HCT116 (cell line): ENCODE data around the gene USP16. TPM values are rescaled to one million over a fixed set of nuclear protein-coding genes. Genes with fewer than 3 reads are reported as not detected.
A peak's percentile ranks its signal among the peaks of the same experiment; 100 is the strongest.

Experiments used
- ATAC-seq: fragments of 200-7000 bp; cut with Tn5 transposase; 2 replicates; pipeline ENCODE4 v1.9.1; 2020; ENCODE audit warnings: mild to moderate bottlenecking, moderate library complexity
- BruUV-seq: library from RNA; stranded (reverse); fragments of 400-500 nt; replicated peaks from 2 replicates; lab custom pipeline; 2021; lab: Mats Ljungman, UMichigan
- CTCF ChIA-PET: fragments of 300-600 bp; sonication (Branson Sonifier 250); formaldehyde crosslinking; loops from one replicate; lab custom pipeline; 2021; ENCODE audit warnings: antibody characterized with exemption; lab: Charles Lee
- POLR2A ChIA-PET: fragments of 300-600, 350-600 bp; sonication (Branson Sonifier 250); formaldehyde crosslinking; loops from one replicate; lab custom pipeline; 2021; ENCODE audit warnings: antibody characterized with exemption; lab: Charles Lee
- RAD21 ChIA-PET, 2 experiments: fragments of 300-600 bp; sonication (Branson Sonifier 250); formaldehyde crosslinking; loops; one replicate each; lab custom pipeline; 2023; ENCODE audit warnings: low total read pairs in 2 of 2; ENCODE audit not compliant: uncharacterized antibody in 2 of 2, unreplicated experiment in 2 of 2, low non-redundant PET in 1 of 2; lab: Charles Lee
- DNase-seq: peaks from one replicate; pipeline ENCODE4 v3.0.0-alpha.2; 2010; ENCODE audit warnings: low read depth, low spot score
- H2AFZ ChIP-seq: fragments of 200-600 bp; shearing (Covaris generic), sonication (generic); 2 replicates; pipeline ENCODE4 v1.6.1; 2017; ENCODE audit warnings: low read depth, mixed run types, mixed read lengths, antibody characterized with exemption, low read length; ENCODE audit not compliant: poor library complexity, severe bottlenecking
- H3K27ac ChIP-seq: 2 replicates; pipeline ENCODE4 v1.5.1; 2012; ENCODE audit warnings: low read depth, low read length
- H3K27me3 ChIP-seq: fragments of 200-600 bp; sonication (generic); 2 replicates; pipeline ENCODE4 v1.6.1; 2016; ENCODE audit warnings: mixed run types, low read length, mixed read lengths; ENCODE audit not compliant: insufficient read depth
- H3K36me3 ChIP-seq, 2 experiments: fragments of 200-500 bp in 1 of 2; fragments of 200-600 bp in 1 of 2; sonication (Bioruptor generic) in 1 of 2; sonication (generic) in 1 of 2; 2 replicates each; pipeline versions ENCODE4 v1.5.1 to v1.6.1; 2014 to 2016; ENCODE audit warnings: low read length in 2 of 2, inconsistent platforms in 1 of 2, mixed read lengths in 1 of 2, mixed run types in 1 of 2; ENCODE audit not compliant: insufficient read depth in 2 of 2, control insufficient read depth in 1 of 2
- H3K4me1 ChIP-seq, 2 experiments: fragments of 200-600 bp in 1 of 2; sonication (generic) in 1 of 2; 2 replicates each; pipeline versions ENCODE4 v1.5.1 to v1.6.1; 2012 to 2017; ENCODE audit warnings: low read length in 2 of 2, inconsistent platforms in 1 of 2, mild to moderate bottlenecking in 1 of 2, mixed read lengths in 1 of 2, mixed run types in 1 of 2, moderate library complexity in 1 of 2; ENCODE audit not compliant: insufficient read depth in 2 of 2, control insufficient read depth in 1 of 2
- H3K4me2 ChIP-seq: fragments of 200-600 bp; sonication (generic); 2 replicates; pipeline ENCODE4 v1.6.1; 2017; ENCODE audit warnings: mixed run types, low read length, mixed read lengths
- H3K4me3 ChIP-seq, 2 experiments: fragments of 200-600 bp in 1 of 2; sonication (generic) in 1 of 2; replicated peaks in 1 of 2; 2 replicates each; pipeline ENCODE4 v1.5.1; 2011 to 2016; ENCODE audit warnings: low read length in 2 of 2, control low read depth in 1 of 2, low read depth in 1 of 2, mild to moderate bottlenecking in 1 of 2, mixed read lengths in 1 of 2, mixed run types in 1 of 2
- H3K79me2 ChIP-seq: fragments of 200-600 bp; sonication (generic); 2 replicates; pipeline ENCODE4 v1.6.1; 2017; ENCODE audit warnings: mild to moderate bottlenecking, mixed run types, low read length, moderate library complexity, mixed read lengths; ENCODE audit not compliant: insufficient read depth
- H3K9ac ChIP-seq: fragments of 200-600 bp; sonication (generic); 2 replicates; pipeline ENCODE4 v1.6.1; 2016; ENCODE audit warnings: low read length, mixed read lengths
- H3K9me2 ChIP-seq: fragments of 200-600 bp; sonication (generic), shearing (Covaris generic); 2 replicates; pipeline ENCODE4 v1.6.1; 2017; ENCODE audit warnings: mixed run types, mild to moderate bottlenecking, moderate library complexity; ENCODE audit not compliant: insufficient read depth
- H3K9me3 ChIP-seq, 2 experiments: fragments of 200-500 bp in 1 of 2; fragments of 200-600 bp in 1 of 2; sonication (Bioruptor generic) in 1 of 2; sonication (generic) in 1 of 2; 2 replicates each; pipeline ENCODE4 v1.6.1; 2014 to 2017; ENCODE audit warnings: low read length in 2 of 2, mixed read lengths in 2 of 2, inconsistent platforms in 1 of 2, low read depth in 1 of 2, mild to moderate bottlenecking in 1 of 2, mixed run types in 1 of 2, moderate library complexity in 1 of 2; ENCODE audit not compliant: control insufficient read depth in 1 of 2, insufficient read depth in 1 of 2
- H4K20me1 ChIP-seq: fragments of 200-600 bp; sonication (generic), shearing (Covaris generic); 2 replicates; pipeline ENCODE4 v1.6.1; 2017; ENCODE audit warnings: mixed run types, mild to moderate bottlenecking, moderate library complexity; ENCODE audit not compliant: insufficient read depth
- ATF3 ChIP-seq: IDR thresholded peaks from 2 replicates; pipeline ENCODE4 v1.6.1; 2012
- CBX3 ChIP-seq: IDR thresholded peaks from 2 replicates; pipeline ENCODE4 v1.6.1; 2012; ENCODE audit warnings: low read depth
- EGR1 ChIP-seq: IDR thresholded peaks from 2 replicates; pipeline ENCODE4 v1.6.1; 2012; ENCODE audit warnings: low read depth
- ELF1 ChIP-seq: IDR thresholded peaks from 2 replicates; pipeline ENCODE4 v1.6.1; 2012; ENCODE audit warnings: low read depth, borderline replicate concordance
- EZH2 ChIP-seq: fragments of 200-600 bp; sonication (generic); IDR thresholded peaks from 2 replicates; pipeline ENCODE4 v1.6.1; 2017; ENCODE audit warnings: antibody characterized with exemption, mixed run types
- FOSL1 ChIP-seq: IDR thresholded peaks from 2 replicates; pipeline ENCODE4 v1.6.1; 2012; ENCODE audit warnings: low read depth
- JUND ChIP-seq: IDR thresholded peaks from 2 replicates; pipeline ENCODE4 v1.6.1; 2012
- POLR2A ChIP-seq: IDR thresholded peaks from 2 replicates; pipeline ENCODE4 v1.7.0; 2011; ENCODE audit warnings: borderline replicate concordance; ENCODE audit not compliant: insufficient read depth, insufficient read length; ENCODE audit errors: extremely low read depth
- SIN3A ChIP-seq: IDR thresholded peaks from 2 replicates; pipeline ENCODE4 v1.6.1; 2012; ENCODE audit warnings: low read depth
- SRF ChIP-seq: IDR thresholded peaks from 2 replicates; pipeline ENCODE4 v1.6.1; 2012; ENCODE audit warnings: low read depth
- YY1 ChIP-seq: IDR thresholded peaks from 2 replicates; pipeline ENCODE4 v1.6.1; 2011; ENCODE audit warnings: low read length, low read depth, moderate library complexity, mild to moderate bottlenecking; ENCODE audit not compliant: insufficient replicate concordance; ENCODE audit errors: extremely low read depth
- ZNF274 ChIP-seq: fragments of 200-500 bp; sonication (Bioruptor generic); IDR thresholded peaks from 2 replicates; pipeline ENCODE4 v1.6.1; 2014; ENCODE audit warnings: mild to moderate bottlenecking, low read depth, low read length, inconsistent platforms
- intact Hi-C: fragments of 100-400 bp; cut with micrococcal nuclease; formaldehyde crosslinking; loops from 2 replicates; pipeline ENCODE4 v1.10.0; 2022
- total RNA-seq: library from RNA; stranded (reverse); gene quantifications from one replicate; pipeline ENCODE4 v1.2.1, GENCODE V29; 2021; ENCODE audit not compliant: unreplicated experiment
- TF ChIP-seq, protein P1 (sequence below): IDR thresholded peaks from 2 replicates; pipeline ENCODE4 v1.6.1; 2011; ENCODE audit warnings: mild to moderate bottlenecking, low read length, moderate library complexity; ENCODE audit not compliant: insufficient replicate concordance; ENCODE audit errors: extremely low read depth
- TF ChIP-seq, protein P2 (sequence below): IDR thresholded peaks from 2 replicates; pipeline ENCODE4 v1.6.1; 2012; ENCODE audit warnings: low read depth
- TF ChIP-seq, protein P3 (sequence below): IDR thresholded peaks from 2 replicates; pipeline ENCODE4 v1.6.1; 2012

USP16 gene
- total RNA-seq, 1 experiment from 2014 or later: 35.9 TPM

DNA sequence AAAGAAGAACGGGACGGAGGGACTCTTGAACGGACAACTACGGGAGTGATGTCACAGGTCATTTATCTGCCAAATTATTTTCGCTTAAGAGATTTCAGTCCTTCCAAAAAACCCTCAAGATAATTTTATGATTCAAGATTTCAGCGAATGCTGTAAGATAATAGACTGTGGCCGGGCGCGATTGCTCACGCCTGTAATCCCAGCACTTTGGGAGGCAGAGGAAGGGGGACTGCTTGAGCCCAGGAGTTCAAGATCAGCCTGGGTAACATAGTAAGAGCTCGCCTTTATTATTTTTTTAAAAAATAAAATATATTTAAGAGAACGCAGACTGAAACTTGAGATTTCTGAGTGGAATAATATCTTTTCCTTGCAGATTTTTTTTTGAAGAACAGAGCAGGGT is 5.9 kb upstream of the USP16 start:
- H3K4me1 ChIP-seq: peaks cover 4 to 32% of the 10 kb centered on the region in 2 experiments; a peak in 3 of 4 replicates
- intact Hi-C loops: no loop called here
- ATAC-seq: peak; percentile 21
- H2AFZ ChIP-seq: no peak overlapping the region
- peak overlapping the region; percentile 86 to 91 for H3K4me3 ChIP-seq
- H4K20me1 ChIP-seq: no peaks in the 10 kb centered on the region
- H3K9ac ChIP-seq: peak overlapping the region; percentile 96
- TF ChIP-seq JUND (no peak), CBX3 (no peak), POLR2A (peak; percentile 0)
- CTCF ChIA-PET: no interaction called here
- RAD21 ChIA-PET: no interaction called here
- H3K9me2 ChIP-seq: no peaks in the 10 kb centered on the region
- POLR2A ChIA-PET: interaction anchor here (1.6 to 1.9 kb wide), 3 partner anchors 13 to 26 kb away, joined by 6 to 14 read pairs (median 8); partner anchors contain the start of gene LTN1
- peak overlapping the region; percentile 87 for H3K4me2 ChIP-seq
- no peaks in the 10 kb centered on the region for H3K36me3 ChIP-seq
- peaks cover 35% of the 10 kb centered on the region for H3K79me2 ChIP-seq
- H3K27me3 ChIP-seq: no peaks in the 10 kb centered on the region
- H3K9me3 ChIP-seq: no peaks in the 10 kb centered on the region
- peak overlapping the region; percentile 85 for H3K27ac ChIP-seq
- DNase-seq: no peak
- TSS peak; percentile 66 for BruUV-seq

DNA sequence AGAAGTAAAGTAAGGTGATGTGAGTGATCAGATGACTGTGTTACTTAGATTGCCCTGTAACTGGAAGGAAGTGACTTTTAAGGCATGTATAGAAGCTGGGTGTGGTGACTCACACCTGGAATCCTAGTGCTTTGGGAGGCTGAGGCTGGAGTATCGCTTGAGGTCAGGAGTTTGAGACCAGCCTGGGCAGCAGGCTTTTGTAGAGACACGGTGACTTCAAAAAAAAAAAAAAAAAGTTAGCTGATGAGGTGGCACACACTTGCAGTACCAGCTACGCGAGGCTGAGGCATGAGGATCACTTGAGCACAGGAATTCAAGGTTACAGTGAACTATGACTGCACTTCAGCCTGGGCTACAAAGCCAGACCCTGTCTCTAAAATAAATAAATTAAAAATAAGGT is 2.3 kb upstream of the USP16 start:
- no peak overlapping the region for H2AFZ ChIP-seq
- H3K4me3 ChIP-seq: no peak overlapping the region
- intact Hi-C loops: no loop called here
- no peak overlapping the region for H3K9ac ChIP-seq
- ChIA-PET CTCF (no interaction called here), POLR2A (interaction anchor here (1.4 to 4.1 kb wide), 2 partner anchors 16 to 20 kb away, joined by 3 to 39 read pairs; no protein-coding TSS in a partner anchor), RAD21 (no interaction called here)
- no peaks in the 10 kb centered on the region for H3K27me3 ChIP-seq
- BruUV-seq: no TSS peak
- DNase-seq (no peak), ATAC-seq (no peak)
- H3K27ac ChIP-seq: no peak overlapping the region
- TF ChIP-seq, protein P1, sequence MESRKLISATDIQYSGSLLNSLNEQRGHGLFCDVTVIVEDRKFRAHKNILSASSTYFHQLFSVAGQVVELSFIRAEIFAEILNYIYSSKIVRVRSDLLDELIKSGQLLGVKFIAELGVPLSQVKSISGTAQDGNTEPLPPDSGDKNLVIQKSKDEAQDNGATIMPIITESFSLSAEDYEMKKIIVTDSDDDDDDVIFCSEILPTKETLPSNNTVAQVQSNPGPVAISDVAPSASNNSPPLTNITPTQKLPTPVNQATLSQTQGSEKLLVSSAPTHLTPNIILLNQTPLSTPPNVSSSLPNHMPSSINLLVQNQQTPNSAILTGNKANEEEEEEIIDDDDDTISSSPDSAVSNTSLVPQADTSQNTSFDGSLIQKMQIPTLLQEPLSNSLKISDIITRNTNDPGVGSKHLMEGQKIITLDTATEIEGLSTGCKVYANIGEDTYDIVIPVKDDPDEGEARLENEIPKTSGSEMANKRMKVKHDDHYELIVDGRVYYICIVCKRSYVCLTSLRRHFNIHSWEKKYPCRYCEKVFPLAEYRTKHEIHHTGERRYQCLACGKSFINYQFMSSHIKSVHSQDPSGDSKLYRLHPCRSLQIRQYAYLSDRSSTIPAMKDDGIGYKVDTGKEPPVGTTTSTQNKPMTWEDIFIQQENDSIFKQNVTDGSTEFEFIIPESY: no peak
- TF ChIP-seq, protein P2, sequence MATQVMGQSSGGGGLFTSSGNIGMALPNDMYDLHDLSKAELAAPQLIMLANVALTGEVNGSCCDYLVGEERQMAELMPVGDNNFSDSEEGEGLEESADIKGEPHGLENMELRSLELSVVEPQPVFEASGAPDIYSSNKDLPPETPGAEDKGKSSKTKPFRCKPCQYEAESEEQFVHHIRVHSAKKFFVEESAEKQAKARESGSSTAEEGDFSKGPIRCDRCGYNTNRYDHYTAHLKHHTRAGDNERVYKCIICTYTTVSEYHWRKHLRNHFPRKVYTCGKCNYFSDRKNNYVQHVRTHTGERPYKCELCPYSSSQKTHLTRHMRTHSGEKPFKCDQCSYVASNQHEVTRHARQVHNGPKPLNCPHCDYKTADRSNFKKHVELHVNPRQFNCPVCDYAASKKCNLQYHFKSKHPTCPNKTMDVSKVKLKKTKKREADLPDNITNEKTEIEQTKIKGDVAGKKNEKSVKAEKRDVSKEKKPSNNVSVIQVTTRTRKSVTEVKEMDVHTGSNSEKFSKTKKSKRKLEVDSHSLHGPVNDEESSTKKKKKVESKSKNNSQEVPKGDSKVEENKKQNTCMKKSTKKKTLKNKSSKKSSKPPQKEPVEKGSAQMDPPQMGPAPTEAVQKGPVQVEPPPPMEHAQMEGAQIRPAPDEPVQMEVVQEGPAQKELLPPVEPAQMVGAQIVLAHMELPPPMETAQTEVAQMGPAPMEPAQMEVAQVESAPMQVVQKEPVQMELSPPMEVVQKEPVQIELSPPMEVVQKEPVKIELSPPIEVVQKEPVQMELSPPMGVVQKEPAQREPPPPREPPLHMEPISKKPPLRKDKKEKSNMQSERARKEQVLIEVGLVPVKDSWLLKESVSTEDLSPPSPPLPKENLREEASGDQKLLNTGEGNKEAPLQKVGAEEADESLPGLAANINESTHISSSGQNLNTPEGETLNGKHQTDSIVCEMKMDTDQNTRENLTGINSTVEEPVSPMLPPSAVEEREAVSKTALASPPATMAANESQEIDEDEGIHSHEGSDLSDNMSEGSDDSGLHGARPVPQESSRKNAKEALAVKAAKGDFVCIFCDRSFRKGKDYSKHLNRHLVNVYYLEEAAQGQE: no peak
- TF ChIP-seq ATF3: no peak
- TF ChIP-seq POLR2A: no peak
- no peak for TF ChIP-seq EZH2
- no peak for TF ChIP-seq ELF1
- TF ChIP-seq ZNF274: no peak
- no peak for TF ChIP-seq EGR1
- no peak for TF ChIP-seq SRF
- TF ChIP-seq, protein P3, sequence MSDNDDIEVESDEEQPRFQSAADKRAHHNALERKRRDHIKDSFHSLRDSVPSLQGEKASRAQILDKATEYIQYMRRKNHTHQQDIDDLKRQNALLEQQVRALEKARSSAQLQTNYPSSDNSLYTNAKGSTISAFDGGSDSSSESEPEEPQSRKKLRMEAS: no peak
- TF ChIP-seq CBX3: no peak
- no peak for TF ChIP-seq YY1
- no peak for TF ChIP-seq FOSL1
- no peak for TF ChIP-seq SIN3A
- peak overlapping the region; percentile 5; the same call in 1 of the 2 replicates for H3K4me2 ChIP-seq
- H3K79me2 ChIP-seq: peaks cover 51% of the 10 kb centered on the region
- no peaks in the 10 kb centered on the region for H3K9me2 ChIP-seq
- peaks cover 9 to 47% of the 10 kb centered on the region in 2 experiments; a peak in 3 of 4 replicates for H3K4me1 ChIP-seq
- H4K20me1 ChIP-seq: no peaks in the 10 kb centered on the region
- H3K9me3 ChIP-seq: no peaks in the 10 kb centered on the region
- H3K36me3 ChIP-seq: no peaks in the 10 kb centered on the region; a peak in 1 of 4 replicates
